Thyroid gland (tissue), 4 donors: ENCODE results near the gene LYPD6B.

Source experiments
- CTCF ChIP-seq, 6 experiments: fragments of 200-600 bp in 3 of 6; fragments of 450-650 bp in 3 of 6; sonication (generic) in 3 of 6; IDR thresholded peaks; one replicate each; pipeline ENCODE4 v1.5.1; 2016 to 2019; ENCODE audit warnings: antibody characterized with exemption in 6 of 6, mild to moderate bottlenecking in 2 of 6, inconsistent platforms in 1 of 6, moderate library complexity in 1 of 6
- POLR2A ChIP-seq, 2 donors: fragments of 450-650 bp; IDR thresholded peaks; one replicate each; pipeline ENCODE4 v1.6.1; 2017; ENCODE audit warnings: antibody characterized with exemption in 2 of 2, mild to moderate bottlenecking in 2 of 2, moderate library complexity in 1 of 2

GRCh38 chr2:149063177-149063576 lies 24.7 kb downstream of the LYPD6B start:
- TF ChIP-seq CTCF (IDR thresholded peaks at IDR 0.05) = no peak
- TF ChIP-seq POLR2A (IDR thresholded peaks at IDR 0.05) = no peak
